ENCODE measurements around the gene THSD1.

Gene THSD1

DNA sequence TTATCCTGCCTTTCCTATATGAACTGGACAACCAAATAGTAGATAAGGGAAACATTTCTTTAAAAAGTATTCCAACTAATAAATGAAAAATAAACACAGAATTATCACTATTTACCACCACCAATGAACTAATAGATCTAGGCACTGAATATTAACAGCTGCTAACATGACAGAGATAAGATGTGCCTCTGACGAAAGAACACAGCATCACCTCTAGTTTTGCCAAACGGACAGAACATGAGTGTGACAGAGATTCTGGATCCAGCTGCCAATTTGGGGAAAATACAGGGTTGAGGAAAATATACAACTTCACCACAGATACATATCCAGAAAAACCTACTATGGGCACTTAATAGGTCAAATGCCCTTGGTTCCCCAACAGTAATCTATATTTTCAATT lies 26.5 kb upstream of the THSD1 start:
- DNase-seq (ENCODE audit: low read depth), result no peak
- no peak for TF ChIP-seq CTCF (conservative IDR thresholded peaks at IDR 0.05; ENCODE audit: low read depth, low read length)
- no peak overlapping the region for H3K4me3 ChIP-seq (ENCODE audit: low read length)

DNA sequence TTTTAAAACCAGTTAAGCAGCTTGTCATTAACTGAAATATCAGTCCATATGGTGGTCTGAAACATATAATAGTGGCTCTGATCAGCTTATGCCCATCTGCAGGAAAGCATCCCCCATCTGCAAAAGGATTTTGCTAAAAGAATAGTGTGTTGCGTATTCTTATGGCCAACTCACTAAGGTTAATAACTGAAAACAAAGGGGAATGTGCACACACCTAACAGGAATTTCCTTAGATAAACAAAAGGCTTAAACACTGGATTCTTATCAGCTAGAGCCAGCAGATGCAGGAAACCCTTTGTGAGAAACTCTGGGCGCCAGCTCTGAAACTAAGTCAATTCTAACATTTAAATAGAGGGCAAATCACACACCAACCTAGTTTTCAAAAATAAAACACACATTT lies 22.3 kb upstream of the THSD1 start:
- no peak for TF ChIP-seq CTCF (conservative IDR thresholded peaks at IDR 0.05; ENCODE audit: low read depth, low read length)
- no peak for DNase-seq (ENCODE audit: low read depth)
- no peak overlapping the region for H3K4me3 ChIP-seq (ENCODE audit: low read length)

GRCh38 chr13:52421216-52421615 lies 15.2 kb upstream of the THSD1 start:
- DNase-seq (ENCODE audit: low read depth), result no peak
- no peak for TF ChIP-seq CTCF (conservative IDR thresholded peaks at IDR 0.05; ENCODE audit: low read depth, low read length)

GRCh38 chr13:52419080-52419479 lies 13.1 kb upstream of the THSD1 start:
- no peak for DNase-seq (ENCODE audit: low read depth)
- no peak overlapping the region for H3K4me3 ChIP-seq (ENCODE audit: low read length)
- TF ChIP-seq CTCF (conservative IDR thresholded peaks at IDR 0.05; ENCODE audit: low read depth, low read length), result no peak

More at GRCh38 chr13:52421216-52421615, 15.2 kb upstream of the THSD1 start:
- H3K4me3 ChIP-seq (ENCODE audit: low read length), result no peak overlapping the region

DNA sequence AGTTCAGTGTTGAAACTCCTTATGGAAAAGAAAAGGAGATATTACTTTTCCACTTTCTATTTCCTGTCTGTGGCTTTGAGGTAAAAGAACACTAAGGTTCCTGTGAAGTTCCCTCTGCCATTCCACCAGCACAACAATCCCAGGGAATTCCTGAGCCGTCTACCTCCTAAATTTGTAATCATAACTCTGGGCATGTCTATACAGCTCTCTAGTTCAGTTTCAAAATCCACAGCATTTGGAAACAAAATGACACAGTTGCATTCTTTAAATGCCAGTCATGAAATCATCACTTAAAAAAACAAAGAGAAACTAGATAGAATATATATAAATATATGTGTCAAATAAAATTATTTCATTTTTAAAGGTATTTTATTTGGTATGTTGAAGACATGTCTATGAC lies 9.0 kb upstream of the THSD1 start:
- DNase-seq (ENCODE audit: low read depth), result no peak
- H3K4me3 ChIP-seq (ENCODE audit: low read length), result no peak overlapping the region
- TF ChIP-seq CTCF (conservative IDR thresholded peaks at IDR 0.05; ENCODE audit: low read depth, low read length), result no peak

DNA sequence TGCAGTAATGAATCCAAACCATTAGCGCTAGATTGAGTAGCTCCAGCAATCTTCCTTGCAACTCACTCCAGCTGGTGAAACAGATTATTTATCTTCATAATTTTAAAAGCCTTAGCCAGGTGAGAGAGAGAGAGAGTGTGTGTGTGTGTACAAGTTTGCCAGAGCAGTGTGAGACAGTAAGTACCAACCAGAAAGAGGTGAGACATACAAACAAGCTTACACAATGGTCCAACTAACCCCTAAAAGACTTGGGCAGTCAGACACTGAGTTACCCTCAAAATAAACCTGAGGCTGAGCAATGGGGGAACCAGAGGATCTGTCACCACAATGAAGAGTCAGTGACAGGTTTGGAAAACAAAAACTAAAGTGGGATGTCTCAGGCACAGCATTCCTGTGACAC lies 8.1 kb upstream of the THSD1 start:
- no peak for DNase-seq (ENCODE audit: low read depth)
- H3K4me3 ChIP-seq (ENCODE audit: low read length), result no peak overlapping the region
- TF ChIP-seq CTCF (conservative IDR thresholded peaks at IDR 0.05; ENCODE audit: low read depth, low read length), result no peak

DNA sequence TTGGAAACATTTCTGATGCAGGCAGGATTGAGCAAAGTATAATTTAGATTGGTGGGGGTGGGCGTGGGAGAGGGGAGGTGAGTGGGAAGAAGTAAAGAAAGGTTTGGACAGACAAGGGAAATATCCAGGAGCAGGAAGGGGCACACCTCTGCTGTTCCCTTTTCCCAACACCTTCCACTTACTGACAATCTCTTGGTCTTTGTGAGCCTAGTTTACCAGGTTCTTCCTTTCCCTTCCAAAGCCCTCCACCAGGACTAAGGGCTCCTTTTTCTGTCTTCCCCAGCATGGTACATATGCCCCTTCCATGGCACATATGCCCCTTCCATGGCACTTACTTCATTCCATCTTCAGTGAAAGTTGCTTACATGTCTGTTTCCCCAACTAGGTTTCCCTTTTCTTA lies 6.2 kb upstream of the THSD1 start:
- no peak for DNase-seq (ENCODE audit: low read depth)
- H3K4me3 ChIP-seq (ENCODE audit: low read length), result no peak overlapping the region
- no peak for TF ChIP-seq CTCF (conservative IDR thresholded peaks at IDR 0.05; ENCODE audit: low read depth, low read length)
